HG03280 (cell line): ENCODE results near the gene ZNF365.
"Not testable (repeated sequence)": the region's sequence is repeated elsewhere in the genome, so short reads cannot be mapped to it uniquely, and the experiment has no call there.

Source experiments
- ATAC-seq: cut with Tn5 transposase; IDR thresholded peaks from one replicate; pipeline ENCODE4 v1.9.1; 2021; ENCODE audit warnings: mild to moderate bottlenecking, moderate library complexity; ENCODE audit not compliant: unreplicated experiment

Gene ZNF365

GRCh38 chr10:62376071-62377025, 2.2 kb downstream of the ZNF365 start:
- ATAC-seq: no peak

- ATAC-seq: no peak
Observed at GRCh38 chr10:62377026-62377415, 2.9 kb downstream of the ZNF365 start.

- no peak for ATAC-seq
Observed at GRCh38 chr10:62377966-62378365, 3.8 kb downstream of the ZNF365 start.

GRCh38 chr10:62378877-62379276, 4.7 kb downstream of the ZNF365 start:
- ATAC-seq: not testable (repeated sequence)

GRCh38 chr10:62379394-62379793, 5.2 kb downstream of the ZNF365 start:
- ATAC-seq: no peak

- no peak for ATAC-seq
Observed at GRCh38 chr10:62380016-62380415, 5.8 kb downstream of the ZNF365 start.

GRCh38 chr10:62381385-62382102, 7.4 kb downstream of the ZNF365 start:
- ATAC-seq: no peak

- no peak for ATAC-seq
Observed at GRCh38 chr10:62382831-62383230, 8.7 kb downstream of the ZNF365 start.

- ATAC-seq: no peak
Observed at GRCh38 chr10:62384057-62384446, 9.9 kb downstream of the ZNF365 start.

GRCh38 chr10:62384447-62385081, 10.4 kb downstream of the ZNF365 start:
- ATAC-seq: no peak

- no peak for ATAC-seq
Observed at GRCh38 chr10:62386356-62387320, 12.5 kb downstream of the ZNF365 start.

- no peak for ATAC-seq
Observed at GRCh38 chr10:62388328-62388727, 14.2 kb downstream of the ZNF365 start.

- no peak for ATAC-seq
Observed at GRCh38 chr10:62390497-62391176, 16.5 kb downstream of the ZNF365 start.

GRCh38 chr10:62393237-62393636, 19.1 kb downstream of the ZNF365 start:
- no peak for ATAC-seq

GRCh38 chr10:62394556-62395018, 20.4 kb downstream of the ZNF365 start:
- no peak for ATAC-seq

- ATAC-seq: no peak
Observed at GRCh38 chr10:62395892-62396291, 21.7 kb downstream of the ZNF365 start.

GRCh38 chr10:62396864-62397263, 22.7 kb downstream of the ZNF365 start:
- ATAC-seq: no peak

- no peak for ATAC-seq
Observed at GRCh38 chr10:62399211-62399610, 25.0 kb downstream of the ZNF365 start.

- ATAC-seq: no peak
Observed at GRCh38 chr10:62402508-62402907, 28.3 kb downstream of the ZNF365 start.

GRCh38 chr10:62410528-62410927, 36.4 kb downstream of the ZNF365 start:
- not testable (repeated sequence) for ATAC-seq
